T-helper 2 cell treated with Interferon-gamma antibody and Interleukin-4, amounts not matched to agents 100 ng/mL and 5 ng/mL, for 36 hours (primary cell): Measurements from ENCODE around the gene OPTC. TPM values are rescaled to one million over a fixed set of nuclear protein-coding genes. Genes with fewer than 3 reads are reported as not detected.

Source experiments
- intact Hi-C: fragments of 100-400 bp; cut with micrococcal nuclease; formaldehyde crosslinking; loops from one replicate; pipeline ENCODE4 v1.15.1; 2023
- total RNA-seq: library from RNA; stranded (reverse); gene quantifications from 2 replicates; pipeline ENCODE4 v1.2.3, GENCODE V29; 2022

The OPTC gene
- total RNA-seq, 1 donor from 2014 or later: not detected

- intact Hi-C loops: no loop called here
Observed at GRCh38 chr1:203556047-203556851, 62.3 kb downstream of the OPTC start.

DNA sequence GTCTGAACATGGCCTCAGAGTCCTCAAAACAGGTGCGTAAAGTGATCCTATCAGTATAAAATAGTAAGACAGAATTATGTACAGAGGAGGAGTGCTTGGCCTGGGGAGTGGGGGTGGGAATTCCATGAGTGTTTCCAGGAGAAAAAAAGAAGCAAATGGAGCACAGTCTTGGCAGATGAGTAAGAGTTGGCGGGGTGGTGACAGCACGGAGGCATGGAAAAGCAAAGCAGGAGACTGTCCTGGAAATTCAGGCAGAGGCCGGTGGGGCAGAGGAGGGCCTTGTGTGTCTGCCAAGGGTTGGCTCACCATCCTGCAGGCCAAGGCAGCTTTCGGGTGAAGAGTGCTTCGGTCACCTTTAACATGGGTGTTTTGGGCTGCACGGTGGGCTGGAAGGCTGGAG lies 63.4 kb downstream of the OPTC start:
- intact Hi-C loops: no loop called here

- intact Hi-C loops: no loop called here
Observed at GRCh38 chr1:203558064-203558760, 64.3 kb downstream of the OPTC start.

Other genes with a start within 250 kb of the OPTC start
- 66.1 and 68.9 TPM in 2 replicates for gene BTG2, start 188.6 kb upstream of the OPTC start, total RNA-seq
- 0.07 TPM in 1 of 2 replicates, not detected in the other for gene FMOD, start 143.0 kb upstream of the OPTC start, total RNA-seq
- not detected in 2 replicates for gene PRELP, start 18.3 kb upstream of the OPTC start, total RNA-seq
- 90.0 and 95.6 TPM in 2 replicates for gene ATP2B4, start 132.7 kb downstream of the OPTC start, total RNA-seq